HepG2 (cell line): ENCODE measurements around the gene FXYD4.

Experiments used
- CCAR2 ChIP-seq: fragments of 200-400 bp; formaldehyde crosslinking; optimal IDR thresholded peaks from 2 replicates; pipeline ENCODE3; 2018; ENCODE audit warnings: low read depth, mild to moderate bottlenecking, low read length, moderate library complexity
- HMG20A ChIP-seq: IDR thresholded peaks from 2 replicates; pipeline ENCODE4 v1.6.1; 2016; ENCODE audit warnings: borderline replicate concordance
- HNRNPLL ChIP-seq: fragments of 200-400 bp; formaldehyde crosslinking; IDR thresholded peaks from 2 replicates; pipeline ENCODE4 v1.6.1; 2017; ENCODE audit warnings: mild to moderate bottlenecking, low read depth, low read length; ENCODE audit not compliant: poor library complexity, severe bottlenecking
- JUN ChIP-seq: sonication (generic); formaldehyde crosslinking; IDR thresholded peaks from 2 replicates; pipeline ENCODE4 v1.4.0; 2020; ENCODE audit warnings: mild to moderate bottlenecking, missing genetic modification reagents
- MAFF ChIP-seq: IDR thresholded peaks from 2 replicates; pipeline ENCODE4 v1.6.1; 2011; ENCODE audit warnings: low read depth, low read length, improper control_type of control experiment
- NFIC ChIP-seq: IDR thresholded peaks from 2 replicates; pipeline ENCODE4 v1.6.1; 2012; ENCODE audit warnings: mild to moderate bottlenecking, low read length, inconsistent platforms
- NR2F1 ChIP-seq, 2 experiments: fragments of 450-650 bp in 1 of 2; formaldehyde crosslinking in 1 of 2; IDR thresholded peaks; 2 replicates each; pipeline versions ENCODE4 v1.5.0 to v1.6.1; 2016 to 2020; ENCODE audit warnings: mild to moderate bottlenecking in 1 of 2, missing compliant biosample characterization in 1 of 2, missing genetic modification reagents in 1 of 2, moderate library complexity in 1 of 2
- SIN3A ChIP-seq: IDR thresholded peaks from 2 replicates; pipeline ENCODE4 v1.6.1; 2011; ENCODE audit warnings: low read depth, mild to moderate bottlenecking, control low read depth, low read length, borderline replicate concordance
- ZNF232 ChIP-seq: sonication (generic); formaldehyde crosslinking; IDR thresholded peaks from 2 replicates; pipeline ENCODE4 v1.4.0; 2020; ENCODE audit warnings: missing genetic modification reagents, borderline replicate concordance
- ZNF558 ChIP-seq: sonication (generic); formaldehyde crosslinking; IDR thresholded peaks from 2 replicates; pipeline ENCODE4 v1.9.0; 2022; ENCODE audit warnings: mild to moderate bottlenecking, missing genetic modification reagents, borderline replicate concordance
- TF ChIP-seq, protein P1 (sequence below): sonication (generic); formaldehyde crosslinking; IDR thresholded peaks from 2 replicates; pipeline ENCODE4 v1.4.0; 2020; ENCODE audit warnings: missing genetic modification reagents, borderline replicate concordance
- TF ChIP-seq, protein P2 (sequence below): sonication (generic); formaldehyde crosslinking; IDR thresholded peaks from 2 replicates; pipeline ENCODE4 v1.5.0; 2020; ENCODE audit warnings: mild to moderate bottlenecking, missing genetic modification reagents, moderate library complexity

- TF ChIP-seq NFIC (no peak), ZNF232 (no peak), HNRNPLL (no peak), CCAR2 (no peak), HMG20A (CRISPR knock-in tag) (no peak), MAFF (peak; percentile 59), ZNF558 (CRISPR knock-in tag) (no peak), SIN3A (no peak), NR2F1 (CRISPR knock-in tag; IDR thresholded peaks at IDR 0.05) (no peak), JUN (CRISPR knock-in tag) (no peak)
- TF ChIP-seq, protein P1, sequence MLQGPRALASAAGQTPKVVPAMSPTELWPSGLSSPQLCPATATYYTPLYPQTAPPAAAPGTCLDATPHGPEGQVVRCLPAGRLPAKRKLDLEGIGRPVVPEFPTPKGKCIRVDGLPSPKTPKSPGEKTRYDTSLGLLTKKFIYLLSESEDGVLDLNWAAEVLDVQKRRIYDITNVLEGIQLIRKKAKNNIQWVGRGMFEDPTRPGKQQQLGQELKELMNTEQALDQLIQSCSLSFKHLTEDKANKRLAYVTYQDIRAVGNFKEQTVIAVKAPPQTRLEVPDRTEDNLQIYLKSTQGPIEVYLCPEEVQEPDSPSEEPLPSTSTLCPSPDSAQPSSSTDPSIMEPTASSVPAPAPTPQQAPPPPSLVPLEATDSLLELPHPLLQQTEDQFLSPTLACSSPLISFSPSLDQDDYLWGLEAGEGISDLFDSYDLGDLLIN (CRISPR knock-in tag) = no peak
- TF ChIP-seq, protein P2, sequence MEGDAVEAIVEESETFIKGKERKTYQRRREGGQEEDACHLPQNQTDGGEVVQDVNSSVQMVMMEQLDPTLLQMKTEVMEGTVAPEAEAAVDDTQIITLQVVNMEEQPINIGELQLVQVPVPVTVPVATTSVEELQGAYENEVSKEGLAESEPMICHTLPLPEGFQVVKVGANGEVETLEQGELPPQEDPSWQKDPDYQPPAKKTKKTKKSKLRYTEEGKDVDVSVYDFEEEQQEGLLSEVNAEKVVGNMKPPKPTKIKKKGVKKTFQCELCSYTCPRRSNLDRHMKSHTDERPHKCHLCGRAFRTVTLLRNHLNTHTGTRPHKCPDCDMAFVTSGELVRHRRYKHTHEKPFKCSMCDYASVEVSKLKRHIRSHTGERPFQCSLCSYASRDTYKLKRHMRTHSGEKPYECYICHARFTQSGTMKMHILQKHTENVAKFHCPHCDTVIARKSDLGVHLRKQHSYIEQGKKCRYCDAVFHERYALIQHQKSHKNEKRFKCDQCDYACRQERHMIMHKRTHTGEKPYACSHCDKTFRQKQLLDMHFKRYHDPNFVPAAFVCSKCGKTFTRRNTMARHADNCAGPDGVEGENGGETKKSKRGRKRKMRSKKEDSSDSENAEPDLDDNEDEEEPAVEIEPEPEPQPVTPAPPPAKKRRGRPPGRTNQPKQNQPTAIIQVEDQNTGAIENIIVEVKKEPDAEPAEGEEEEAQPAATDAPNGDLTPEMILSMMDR (CRISPR knock-in tag) = no peak
These were observed 14.1 kb downstream of the FXYD4 start for GRCh38 chr10:43385412-43386004.
